HG02938 (cell line): ENCODE measurements around the gene RBMS3.

ENCODE experiments used
- ATAC-seq: cut with Tn5 transposase; IDR thresholded peaks from one replicate; pipeline ENCODE4 v1.9.1; 2021; ENCODE audit warnings: mild to moderate bottlenecking, moderate library complexity; ENCODE audit not compliant: unreplicated experiment

RBMS3 gene

DNA sequence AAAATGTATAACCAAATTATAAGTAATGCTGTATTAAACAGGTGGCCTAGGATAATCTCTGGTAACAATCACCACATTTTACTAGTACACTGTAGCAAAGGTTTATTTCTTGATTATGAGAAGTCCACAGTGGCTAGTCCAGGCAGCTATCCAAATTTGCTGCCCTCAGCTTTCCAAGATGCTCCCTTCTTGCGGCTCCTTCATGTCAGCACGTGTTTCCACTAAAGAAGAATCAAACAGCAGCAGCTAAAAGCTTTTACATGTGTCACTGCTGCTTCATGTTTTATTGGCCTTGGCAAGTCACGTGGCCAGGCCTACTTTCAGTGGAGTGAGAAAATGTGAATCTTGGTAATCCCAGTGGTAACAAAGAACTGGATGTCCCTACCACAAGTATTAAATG lies 5.6 kb upstream of the RBMS3 start:
- ATAC-seq, result no peak

DNA sequence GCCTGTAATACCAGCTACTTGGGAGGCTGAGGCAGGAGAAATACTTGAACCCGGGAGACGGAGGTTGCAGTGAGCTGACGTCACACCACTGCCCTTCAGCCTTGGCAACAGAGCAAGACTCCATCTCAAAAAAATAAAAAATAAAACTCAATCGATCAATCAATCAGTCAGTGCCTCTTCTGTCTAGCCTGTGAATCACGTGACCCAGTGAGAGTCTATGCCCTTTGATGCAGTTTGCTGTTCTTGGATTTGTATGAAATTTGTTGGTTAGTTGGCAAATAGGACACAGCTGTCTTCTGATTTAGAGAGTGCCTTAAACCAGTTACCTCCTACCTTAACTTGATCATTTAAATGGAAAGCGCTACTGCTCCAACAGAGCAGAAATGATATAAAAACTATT lies 3.6 kb upstream of the RBMS3 start:
- ATAC-seq, result no peak

DNA sequence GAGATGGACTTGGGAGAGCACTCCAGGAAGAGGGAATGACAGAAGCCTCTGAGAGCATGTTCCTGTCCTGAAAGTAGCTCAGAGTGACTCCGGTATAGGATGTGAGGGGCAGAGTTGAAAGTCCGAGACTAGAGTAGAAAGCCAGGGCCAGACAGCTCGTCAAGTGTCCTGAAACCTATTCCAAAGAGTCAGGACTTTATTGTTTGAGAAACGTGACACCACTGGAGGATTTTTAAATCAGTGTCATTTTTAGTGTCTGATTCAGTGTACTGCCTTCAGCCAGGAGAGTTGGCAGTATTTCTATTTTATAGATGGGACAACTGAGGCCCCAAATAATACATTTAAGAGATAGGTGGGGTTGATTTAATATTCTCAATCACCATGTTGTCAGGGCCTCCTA lies 1.6 kb upstream of the RBMS3 start:
- ATAC-seq, result no peak

DNA sequence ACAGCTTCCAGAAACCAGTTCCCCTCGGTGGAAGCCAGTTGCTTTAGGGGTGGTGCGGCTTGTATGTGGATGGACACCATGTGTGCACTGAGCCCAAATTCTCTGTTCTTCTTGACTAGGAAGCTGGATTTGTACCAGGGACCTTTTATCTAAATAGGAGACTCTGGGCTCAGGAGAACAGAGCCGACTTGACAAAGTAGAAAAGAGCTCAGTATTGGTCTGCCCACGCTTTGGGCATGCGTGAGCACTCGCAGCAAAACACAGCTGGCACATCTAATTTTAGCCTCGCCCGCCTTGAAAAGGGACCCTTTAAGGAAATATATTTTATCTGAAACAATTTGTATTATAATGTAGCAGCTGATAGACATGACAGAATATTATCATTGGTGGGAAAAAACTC lies 1.1 kb upstream of the RBMS3 start:
- ATAC-seq, result no peak

DNA sequence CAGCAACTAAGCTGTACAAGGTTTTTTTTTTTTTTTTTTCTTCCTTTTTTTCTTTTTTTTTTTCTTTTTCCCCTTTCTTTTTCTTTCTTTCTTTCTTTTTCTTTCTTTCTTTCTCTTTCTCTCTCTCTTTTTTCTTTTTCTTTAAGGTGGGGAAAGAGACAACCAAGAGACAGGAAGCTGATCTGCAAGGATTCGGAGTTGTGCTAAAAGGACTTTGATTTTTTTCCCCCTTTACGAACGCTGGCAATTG lies 148 bp downstream of the RBMS3 start:
- no peak for ATAC-seq

DNA sequence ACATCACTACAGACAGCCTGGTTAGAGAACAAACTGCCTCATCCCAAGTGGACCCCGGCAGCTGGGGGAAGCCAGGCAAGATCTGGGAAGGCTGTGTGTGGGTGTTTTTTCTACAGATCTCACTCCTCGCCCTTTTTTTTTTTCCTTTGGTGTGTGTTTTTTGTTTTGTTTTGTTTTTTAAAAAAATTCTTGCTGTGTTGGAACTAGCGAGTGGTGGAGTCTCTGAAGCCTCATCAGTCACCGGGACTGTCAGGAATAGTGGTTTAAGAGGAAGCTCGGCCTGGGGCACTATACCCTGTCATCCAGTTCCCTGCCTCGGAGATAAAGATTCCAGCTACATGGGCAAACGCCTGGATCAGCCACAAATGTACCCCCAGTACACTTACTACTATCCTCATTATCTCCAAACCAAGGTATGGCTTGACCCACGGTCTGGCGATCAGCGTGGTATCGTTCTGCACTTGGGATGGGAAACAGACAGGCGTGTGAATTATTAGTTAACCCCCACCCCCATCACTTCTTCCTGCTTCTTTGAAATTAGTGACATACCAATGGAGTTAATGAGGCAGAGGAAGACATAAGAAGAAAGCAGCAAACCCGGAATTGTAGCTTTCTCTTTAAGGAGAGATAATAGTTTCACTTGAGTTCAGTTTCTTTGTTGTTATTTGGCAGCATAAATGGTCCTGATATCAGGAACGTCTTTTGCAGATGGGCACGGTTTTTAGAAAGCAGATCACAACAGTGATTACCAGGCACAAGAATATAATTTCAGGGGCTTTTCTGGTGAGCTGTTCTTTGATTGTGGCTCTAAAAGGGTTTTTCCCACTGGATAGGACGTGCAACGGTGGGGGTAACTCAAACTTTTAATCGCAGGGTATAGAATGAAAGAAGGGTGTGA lies 722 bp downstream of the RBMS3 start:
- peak; percentile 69 for ATAC-seq

DNA sequence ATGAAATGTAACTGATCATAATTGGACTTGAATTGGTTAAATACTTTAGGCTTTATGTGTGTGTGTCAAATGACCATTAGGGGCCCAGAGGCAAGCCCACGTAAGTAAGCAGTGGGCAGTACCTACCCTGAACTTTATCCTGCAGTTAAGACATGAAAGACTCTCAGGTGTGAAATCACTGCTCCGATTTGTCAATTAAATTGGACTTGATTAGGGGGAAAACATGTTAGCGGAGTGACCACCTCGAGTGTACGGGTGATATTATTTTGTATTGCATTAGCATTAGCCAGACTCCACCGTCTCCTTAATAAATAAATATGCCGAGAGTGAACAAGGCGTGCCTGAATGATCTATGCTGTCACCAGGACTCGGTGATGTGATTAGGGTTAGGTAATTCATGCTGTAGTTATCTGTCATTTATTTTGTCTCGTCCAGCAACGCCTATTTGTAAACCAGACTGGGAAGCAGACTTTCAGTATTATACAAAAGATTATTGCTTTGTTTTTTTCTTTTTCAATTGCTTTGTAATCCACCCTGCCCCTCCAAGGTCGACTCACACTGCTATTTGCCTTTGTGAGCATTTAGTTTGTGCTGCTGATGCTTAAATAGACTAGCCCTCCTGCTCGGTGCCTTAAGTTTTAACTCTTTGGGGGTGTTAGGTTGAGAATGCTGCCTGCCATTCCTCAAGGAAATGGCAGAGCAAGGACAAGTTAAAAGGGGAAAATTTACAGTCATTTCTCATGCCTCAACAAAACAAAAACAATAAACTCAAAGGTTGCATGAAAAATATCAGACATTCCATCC lies 1.8 kb downstream of the RBMS3 start:
- ATAC-seq, result no peak

DNA sequence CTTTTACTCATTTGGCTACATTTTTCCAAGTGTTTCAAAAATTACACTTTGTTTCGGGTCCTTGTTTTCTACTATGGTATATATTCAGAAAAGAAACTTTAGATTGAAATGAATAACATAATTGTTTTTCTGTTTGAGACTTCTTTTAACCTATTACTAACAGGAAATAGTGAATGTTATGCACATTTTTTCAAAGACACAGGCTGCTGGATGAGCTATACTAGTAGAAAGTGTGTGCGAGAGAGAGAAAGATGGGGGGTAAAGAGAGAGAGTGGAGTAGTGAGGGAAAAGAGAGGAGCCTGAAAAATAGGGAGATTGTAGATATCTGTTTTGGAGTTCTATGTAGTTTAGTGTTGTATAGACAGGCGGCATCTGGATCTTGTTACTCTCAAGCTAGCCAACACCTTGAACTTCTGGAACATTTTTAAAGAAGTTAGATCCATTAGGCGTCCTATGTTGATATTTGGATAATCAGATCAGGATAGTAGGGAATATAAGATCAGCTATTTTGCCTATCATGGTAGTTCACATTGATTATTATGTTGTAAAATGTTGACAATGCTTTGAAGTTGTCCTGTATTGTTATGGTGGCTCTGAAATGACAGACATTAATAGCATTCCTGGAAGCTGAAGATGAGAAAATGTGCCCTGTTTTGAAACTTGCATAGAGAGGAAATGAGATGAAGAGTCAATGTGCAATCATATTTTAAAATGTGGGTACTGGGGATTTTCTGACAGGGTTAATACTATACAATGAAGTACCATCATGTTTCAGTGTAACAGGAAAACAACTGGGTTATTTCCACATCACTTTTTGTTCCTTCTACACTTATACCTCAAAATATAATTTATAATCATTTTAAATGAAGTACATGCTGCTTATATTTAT lies 2.6 kb downstream of the RBMS3 start:
- no peak for ATAC-seq

DNA sequence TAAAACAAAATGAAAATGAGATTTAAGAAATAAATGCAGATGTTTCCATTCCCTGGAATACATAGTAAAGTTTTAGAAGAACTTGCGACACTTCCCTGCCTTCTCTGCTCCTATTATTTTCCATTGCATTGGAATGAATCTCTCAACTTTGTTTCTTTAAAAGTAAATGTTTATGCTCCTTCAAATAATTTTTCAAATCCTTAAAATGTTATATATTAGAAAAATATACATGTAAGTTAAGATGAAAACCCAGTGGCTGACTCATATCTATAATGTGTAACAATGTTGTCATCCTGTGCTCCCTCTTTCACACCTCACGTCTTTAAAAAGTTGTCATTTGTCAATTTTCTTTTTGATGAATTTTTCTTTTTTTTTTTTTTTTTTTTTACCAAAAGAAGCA lies 3.6 kb downstream of the RBMS3 start:
- no peak for ATAC-seq

DNA sequence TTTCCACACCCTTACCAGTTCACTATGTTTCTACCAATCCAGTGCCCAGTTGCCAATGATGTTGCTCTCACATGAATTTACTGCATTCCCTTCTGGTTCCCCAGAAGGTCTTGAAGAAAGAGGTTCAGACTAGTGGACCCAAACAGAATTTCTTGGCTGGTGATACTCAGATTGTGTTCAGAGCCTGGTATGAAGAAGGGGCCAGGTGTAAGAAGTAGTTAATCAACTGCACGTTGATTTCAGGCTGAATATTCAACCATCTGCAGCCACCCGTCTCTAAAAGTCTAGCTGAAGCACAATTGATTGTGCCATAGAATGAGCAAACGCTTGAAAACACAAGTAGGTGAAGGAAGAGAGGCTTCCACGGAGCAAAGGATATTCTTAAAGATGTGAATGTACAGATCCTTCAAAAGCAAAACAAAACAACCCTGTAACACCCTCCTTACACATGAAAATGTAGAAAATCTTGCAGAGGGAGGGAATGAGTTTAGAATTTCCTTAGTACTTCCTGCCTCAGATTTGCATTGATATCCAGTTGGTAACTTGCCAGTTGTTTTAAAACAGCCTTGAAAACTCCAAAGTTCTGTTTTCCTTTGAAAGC lies 4.7 kb downstream of the RBMS3 start:
- no peak for ATAC-seq

DNA sequence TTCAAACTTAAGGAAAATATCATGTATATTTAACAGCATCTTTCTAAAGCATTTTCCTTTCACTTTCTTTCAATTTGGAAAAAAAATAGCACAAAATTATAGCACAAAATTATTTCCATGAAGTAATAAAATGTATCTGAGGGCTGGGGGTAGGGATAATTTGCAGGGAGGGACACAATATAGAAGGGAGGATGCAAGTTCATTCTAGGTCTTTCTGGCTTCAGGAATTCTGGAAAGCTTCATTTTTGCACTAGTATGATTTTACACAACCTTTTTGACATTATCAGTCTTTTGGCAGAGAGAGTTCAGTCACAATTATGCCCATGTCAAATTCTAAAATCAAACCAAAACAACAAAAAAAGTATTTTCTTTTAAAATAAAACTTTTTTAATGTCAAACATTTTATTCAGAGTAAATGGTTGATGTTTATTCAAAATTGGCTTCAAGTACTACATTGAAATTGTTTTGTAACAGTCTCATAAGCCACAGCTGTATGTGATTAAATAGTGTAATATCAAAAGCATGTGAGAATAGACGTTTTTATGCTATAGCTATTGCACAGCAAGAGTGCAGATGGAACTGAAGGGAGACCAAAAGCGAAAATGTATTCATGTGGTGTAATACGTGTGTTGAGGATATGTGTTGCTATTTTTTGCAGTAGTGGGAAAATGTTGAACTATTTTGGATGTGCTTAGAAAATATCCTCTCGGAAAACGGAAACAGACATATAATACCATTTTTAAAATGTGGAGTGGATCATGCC lies 5.8 kb downstream of the RBMS3 start:
- no peak for ATAC-seq

DNA sequence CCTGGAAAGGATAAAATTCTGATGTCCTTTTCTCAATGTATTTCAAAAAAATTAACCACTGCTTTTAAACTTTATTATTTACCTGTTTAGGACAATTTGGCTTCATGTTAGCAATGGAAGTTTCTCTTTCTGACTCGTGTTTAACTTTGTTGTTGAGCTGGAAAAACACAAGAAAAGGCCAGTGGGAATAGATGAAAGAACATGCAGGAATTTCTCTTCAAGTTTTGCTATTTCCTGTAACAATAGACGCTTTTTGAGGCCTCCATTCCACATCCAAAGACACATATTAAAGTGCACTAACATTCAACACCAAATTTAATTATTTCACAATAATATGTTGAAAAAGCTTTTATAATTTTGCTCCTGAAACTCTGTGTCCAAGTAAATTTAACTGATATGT lies 9.7 kb downstream of the RBMS3 start:
- ATAC-seq, result no peak

DNA sequence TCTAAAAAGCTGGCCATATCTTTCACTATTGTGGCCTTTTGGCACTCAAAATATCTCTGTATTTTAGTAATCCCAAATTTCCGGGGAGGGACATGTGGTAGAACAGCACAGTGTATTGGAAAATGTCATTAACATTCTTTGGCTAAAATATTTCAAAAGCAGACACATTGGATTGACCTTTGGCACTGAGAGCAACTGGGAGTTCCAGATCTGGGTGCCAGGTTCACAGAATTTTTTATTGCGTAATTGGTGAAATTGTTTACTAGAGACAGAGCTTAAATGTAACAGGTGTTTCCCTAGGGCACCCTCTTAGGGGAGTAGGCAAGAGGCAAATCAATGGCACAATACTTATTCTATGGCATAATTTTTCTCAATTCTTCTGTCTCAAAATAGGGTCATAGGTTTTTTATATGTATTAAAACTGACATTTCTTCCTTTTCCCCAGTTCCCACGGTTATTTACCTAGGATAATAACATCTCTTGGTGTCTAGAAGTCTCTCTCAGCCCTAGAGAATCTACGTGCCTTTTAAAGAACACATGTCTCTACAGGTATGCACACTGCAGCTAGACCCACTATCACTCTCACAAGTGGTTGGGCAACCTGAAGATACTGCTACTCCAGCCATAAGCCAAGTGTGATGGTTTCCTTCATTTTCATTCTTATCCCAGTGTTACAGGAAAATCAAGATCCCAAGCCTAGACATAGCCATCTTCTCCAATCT lies 10.6 kb downstream of the RBMS3 start:
- no peak for ATAC-seq

DNA sequence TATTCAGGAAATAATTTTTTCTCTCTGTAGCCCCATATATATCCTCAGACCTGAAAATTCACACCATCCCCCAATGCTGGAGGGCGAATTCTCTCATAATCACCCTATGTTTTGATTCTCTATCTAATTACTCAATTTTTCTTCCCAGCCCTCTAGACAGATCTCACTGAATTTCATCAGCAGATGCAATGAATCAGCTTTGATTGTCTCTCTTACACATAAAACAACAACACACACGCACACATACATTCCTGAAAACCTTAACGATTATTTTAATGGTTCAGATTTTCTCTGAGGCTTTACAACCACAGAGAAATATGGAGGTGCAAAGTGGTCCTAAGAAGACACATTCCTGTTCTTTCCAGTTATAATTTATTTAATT lies 11.1 kb downstream of the RBMS3 start:
- ATAC-seq, result no peak

DNA sequence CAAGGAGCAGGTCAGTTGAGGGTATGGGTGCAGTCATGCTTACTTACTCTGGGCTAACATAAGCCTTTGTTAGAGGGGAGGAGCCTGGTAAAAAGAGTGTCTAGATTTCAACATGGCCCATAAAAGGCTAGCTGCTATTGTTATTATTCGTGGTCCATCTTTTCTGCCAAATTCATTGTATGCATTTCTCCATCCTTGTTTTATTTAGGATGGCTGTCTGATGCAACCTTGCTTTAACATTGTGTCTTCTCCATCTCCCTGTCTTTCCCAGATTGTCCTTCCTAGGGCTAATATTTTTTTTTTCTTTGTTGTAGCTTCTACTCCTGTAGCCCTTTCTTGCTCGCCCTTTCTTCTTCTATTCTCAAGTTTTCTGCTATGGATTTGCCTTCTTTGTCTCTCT lies 12.6 kb downstream of the RBMS3 start:
- ATAC-seq, result no peak

DNA sequence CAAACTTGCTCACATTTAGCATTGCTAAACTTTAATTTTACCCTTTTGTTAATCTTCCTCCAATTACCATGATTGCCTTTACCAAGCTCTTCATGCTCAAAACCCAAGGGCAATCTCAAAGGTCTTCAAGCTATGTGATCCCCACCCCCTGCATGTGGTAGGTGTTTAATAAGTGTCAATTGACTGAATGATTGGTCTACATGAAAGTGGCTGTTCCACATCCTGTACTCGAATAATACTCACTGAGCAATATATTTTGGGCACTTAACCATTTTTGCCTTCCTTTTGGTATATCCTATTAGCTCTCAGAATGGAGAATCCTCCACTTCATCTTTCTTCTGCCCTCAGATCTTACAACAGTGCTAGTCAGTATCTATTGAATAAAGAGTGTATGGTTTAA lies 17.1 kb downstream of the RBMS3 start:
- no peak for ATAC-seq

DNA sequence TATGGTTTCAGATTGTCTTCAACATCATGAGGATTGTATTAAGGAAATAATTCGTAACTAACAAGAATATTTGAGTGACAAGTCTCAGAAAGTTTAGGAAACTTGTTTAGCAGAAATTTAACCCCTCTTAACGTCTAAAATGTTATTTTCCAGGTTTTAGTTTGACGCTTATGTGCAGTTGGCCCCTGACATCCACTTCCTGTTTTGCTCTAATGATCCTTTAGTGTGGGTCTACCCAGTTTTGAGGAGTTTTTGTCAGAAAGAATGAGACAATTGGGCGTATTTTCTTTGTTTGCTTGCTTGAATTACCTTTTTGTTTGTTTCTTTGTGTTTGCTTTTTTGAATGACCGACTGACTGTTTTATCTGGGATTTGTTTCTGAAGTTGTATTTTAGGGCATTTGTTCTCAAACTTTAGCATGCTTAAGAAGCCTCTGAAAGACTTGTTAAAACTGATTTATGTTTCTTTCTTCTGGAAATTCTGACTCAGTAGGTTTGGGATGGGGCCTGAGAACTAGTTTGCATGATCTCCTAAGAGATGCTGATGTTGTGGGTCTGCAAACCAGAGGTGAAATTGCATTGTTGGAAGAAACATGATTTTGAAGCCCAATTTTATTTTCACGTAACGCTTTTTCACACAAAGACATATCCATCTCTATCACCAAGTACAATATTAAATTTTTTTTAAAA lies 20.6 kb downstream of the RBMS3 start:
- ATAC-seq, result no peak

DNA sequence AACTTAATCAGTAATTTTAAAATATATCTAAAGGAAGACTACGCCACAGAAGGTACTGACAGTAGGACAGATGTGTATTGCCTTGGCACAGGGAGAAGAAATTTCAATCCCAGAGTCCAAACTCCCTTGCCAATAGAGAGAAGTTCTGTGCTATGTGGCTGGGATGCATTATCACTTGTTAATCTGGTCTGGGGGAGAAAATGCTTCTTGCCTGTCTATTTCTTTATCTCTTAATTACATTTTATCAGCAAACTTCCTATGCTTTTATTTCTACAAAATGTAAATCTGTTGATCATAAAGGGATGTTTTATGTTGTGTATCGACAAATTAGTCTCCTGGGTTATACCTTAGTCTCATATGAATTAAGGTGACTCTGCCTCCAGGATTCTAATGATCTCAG lies 21.7 kb downstream of the RBMS3 start:
- ATAC-seq, result no peak

DNA sequence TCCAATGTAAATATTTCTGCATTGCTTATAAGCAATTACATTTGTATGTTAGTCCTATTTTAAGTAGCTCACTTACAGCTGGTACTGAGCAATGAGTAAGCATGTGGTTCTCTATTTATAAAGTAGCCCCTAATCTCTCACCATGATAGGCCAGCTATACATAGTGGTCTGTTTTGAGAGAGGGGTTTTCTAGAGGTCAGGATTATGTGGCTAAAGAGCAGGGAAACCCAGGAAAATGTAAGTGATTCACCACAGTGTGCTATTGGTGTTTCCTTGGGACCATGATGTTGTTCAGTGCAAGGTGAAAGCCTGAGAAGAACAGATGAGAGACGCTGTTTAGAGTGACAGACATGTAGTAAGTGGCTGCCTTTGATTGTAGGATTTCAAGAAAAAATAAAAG lies 26.4 kb downstream of the RBMS3 start:
- no peak for ATAC-seq
